ENCODE results near the gene SIL1. TPM values are rescaled to one million over a fixed set of nuclear protein-coding genes. Genes with fewer than 3 reads are reported as not detected.

The SIL1 gene
- total RNA-seq, 1 donor from 2014 or later = 41.6 TPM

- Histone ChIP-seq H3K79me2 (ENCODE audit: insufficient read depth, low read length) (peaks cover 30% of the 10 kb centered on the region), H3K9ac (ENCODE audit: low read length) (peak overlapping the region; percentile 16), H3K36me3 (ENCODE audit: insufficient read depth, low read length) (peaks cover 24% of the 10 kb centered on the region), H3K27ac (ENCODE audit: low read depth, low read length) (peak overlapping the region; percentile 50), H3K27me3 (ENCODE audit: insufficient read depth, low read length) (no peaks in the 10 kb centered on the region), H3K4me1 (ENCODE audit: insufficient read depth, low read length) (peaks cover 40% of the 10 kb centered on the region), H3K4me3 (ENCODE audit: insufficient read depth, low read depth, low read length) (no peak overlapping the region), H4K20me1 (ENCODE audit: insufficient read depth, low read length) (peaks cover 19% of the 10 kb centered on the region), H3K4me2 (ENCODE audit: low read length) (peak overlapping the region; percentile 35), H3K9me3 (ENCODE audit: insufficient read depth, low read depth, low read length) (no peaks in the 10 kb centered on the region), H2AFZ (ENCODE audit: low read depth, low read length) (no peak overlapping the region)
- peak overlapping the region; percentile 70 for H3K27ac Mint-ChIP-seq (ENCODE audit: unreplicated experiment)
- TF ChIP-seq EZH2 (IDR thresholded peaks at IDR 0.05; ENCODE audit: insufficient read depth, low read length) = no peak
- TF ChIP-seq CTCF (IDR thresholded peaks at IDR 0.05; ENCODE audit: insufficient read depth, low read depth, low read length) = no peak
- no peaks in the 10 kb centered on the region for H3K9me3 Mint-ChIP-seq (ENCODE audit: unreplicated experiment)
- peaks cover 25% of the 10 kb centered on the region for H3K36me3 Mint-ChIP-seq (ENCODE audit: low read depth, unreplicated experiment)
- H3K27me3 Mint-ChIP-seq (ENCODE audit: low read depth, unreplicated experiment) = no peaks in the 10 kb centered on the region
- peaks cover 62% of the 10 kb centered on the region for H3K4me1 Mint-ChIP-seq (ENCODE audit: low read depth, unreplicated experiment)
- FAIRE-seq = peak; percentile 26
- H3K4me3 Mint-ChIP-seq (ENCODE audit: unreplicated experiment) = no peak overlapping the region
- DNase-seq (ENCODE audit: low read depth) = peak; percentile 80
Observed at GRCh38 chr5:138905541-138905940, 292.6 kb downstream of the SIL1 start.

GRCh38 chr5:138903130-138903775 is 294.9 kb downstream of the SIL1 start:
- Histone ChIP-seq H3K27me3 (ENCODE audit: insufficient read depth, low read length) (no peaks in the 10 kb centered on the region), H3K4me2 (ENCODE audit: low read length) (peak overlapping the region; percentile 68), H3K4me3 (ENCODE audit: insufficient read depth, low read depth, low read length) (no peak overlapping the region), H4K20me1 (ENCODE audit: insufficient read depth, low read length) (peaks cover 9% of the 10 kb centered on the region), H3K36me3 (ENCODE audit: insufficient read depth, low read length) (peaks cover 22% of the 10 kb centered on the region), H2AFZ (ENCODE audit: low read depth, low read length) (no peak overlapping the region), H3K9me3 (ENCODE audit: insufficient read depth, low read depth, low read length) (no peaks in the 10 kb centered on the region), H3K79me2 (ENCODE audit: insufficient read depth, low read length) (peaks cover 30% of the 10 kb centered on the region), H3K4me1 (ENCODE audit: insufficient read depth, low read length) (peaks cover 52% of the 10 kb centered on the region), H3K27ac (ENCODE audit: low read depth, low read length) (peak overlapping the region; percentile 77), H3K9ac (ENCODE audit: low read length) (peak overlapping the region; percentile 50)
- TF ChIP-seq EZH2 (IDR thresholded peaks at IDR 0.05; ENCODE audit: insufficient read depth, low read length) (no peak), CTCF (IDR thresholded peaks at IDR 0.05; ENCODE audit: insufficient read depth, low read depth, low read length) (no peak)
- DNase-seq (ENCODE audit: low read depth) = peak; percentile 86
- H3K27ac Mint-ChIP-seq (ENCODE audit: unreplicated experiment) = peak overlapping the region; percentile 82
- peaks cover 29% of the 10 kb centered on the region for H3K36me3 Mint-ChIP-seq (ENCODE audit: low read depth, unreplicated experiment)
- no peak for FAIRE-seq
- H3K4me1 Mint-ChIP-seq (ENCODE audit: low read depth, unreplicated experiment) = peaks cover 72% of the 10 kb centered on the region
- H3K4me3 Mint-ChIP-seq (ENCODE audit: unreplicated experiment) = no peak overlapping the region
- no peaks in the 10 kb centered on the region for H3K9me3 Mint-ChIP-seq (ENCODE audit: unreplicated experiment)
- H3K27me3 Mint-ChIP-seq (ENCODE audit: low read depth, unreplicated experiment) = no peaks in the 10 kb centered on the region

GRCh38 chr5:138901716-138902115 is 296.5 kb downstream of the SIL1 start:
- Histone ChIP-seq H3K4me2 (ENCODE audit: low read length) (no peak overlapping the region), H3K4me3 (ENCODE audit: insufficient read depth, low read depth, low read length) (no peak overlapping the region), H2AFZ (ENCODE audit: low read depth, low read length) (no peak overlapping the region), H3K36me3 (ENCODE audit: insufficient read depth, low read length) (peaks cover 22% of the 10 kb centered on the region), H3K79me2 (ENCODE audit: insufficient read depth, low read length) (peaks cover 37% of the 10 kb centered on the region), H3K9ac (ENCODE audit: low read length) (no peak overlapping the region), H3K4me1 (ENCODE audit: insufficient read depth, low read length) (peaks cover 52% of the 10 kb centered on the region), H3K27me3 (ENCODE audit: insufficient read depth, low read length) (no peaks in the 10 kb centered on the region), H3K27ac (ENCODE audit: low read depth, low read length) (no peak overlapping the region), H3K9me3 (ENCODE audit: insufficient read depth, low read depth, low read length) (no peaks in the 10 kb centered on the region), H4K20me1 (ENCODE audit: insufficient read depth, low read length) (peaks cover 13% of the 10 kb centered on the region)
- Mint-ChIP-seq H3K9me3 (ENCODE audit: unreplicated experiment) (no peaks in the 10 kb centered on the region), H3K36me3 (ENCODE audit: low read depth, unreplicated experiment) (peaks cover 26% of the 10 kb centered on the region), H3K27ac (ENCODE audit: unreplicated experiment) (peak overlapping the region; percentile 82), H3K4me1 (ENCODE audit: low read depth, unreplicated experiment) (peaks cover 70% of the 10 kb centered on the region), H3K27me3 (ENCODE audit: low read depth, unreplicated experiment) (no peaks in the 10 kb centered on the region), H3K4me3 (ENCODE audit: unreplicated experiment) (no peak overlapping the region)
- FAIRE-seq (no peak), DNase-seq (ENCODE audit: low read depth) (no peak)
- TF ChIP-seq CTCF (IDR thresholded peaks at IDR 0.05; ENCODE audit: insufficient read depth, low read depth, low read length) (no peak), EZH2 (IDR thresholded peaks at IDR 0.05; ENCODE audit: insufficient read depth, low read length) (no peak)
